OCI-LY3 (cell line): ENCODE data around the gene UGT1A5.

ENCODE experiments used
- H2AFZ ChIP-seq: fragments of 200-600, 300-600 bp; shearing (Covaris generic); 2 replicates; pipeline ENCODE4 v1.6.0; 2014; ENCODE audit warnings: antibody characterized with exemption, low read depth, low read length
- H3K27ac ChIP-seq: fragments of 200-600, 300-600 bp; sonication (generic); 2 replicates; pipeline ENCODE4 v1.5.1; 2014; ENCODE audit warnings: mild to moderate bottlenecking, low read length, moderate library complexity, mixed read lengths
- H3K27me3 ChIP-seq: fragments of 200-600, 300-600 bp; sonication (generic); 2 replicates; pipeline ENCODE4 v1.6.1; 2014; ENCODE audit warnings: low read depth, low read length, mixed read lengths
- H3K36me3 ChIP-seq: fragments of 200-600, 300-600 bp; sonication (generic); replicated peaks from 2 replicates; pipeline ENCODE3; 2014; ENCODE audit warnings: low read depth, low read length, mixed read lengths
- H3K4me1 ChIP-seq: fragments of 300-600, 200-600 bp; sonication (generic); 2 replicates; pipeline ENCODE4 v1.6.1; 2014; ENCODE audit warnings: low read length, mixed read lengths
- H3K4me2 ChIP-seq: fragments of 200-600, 300-600 bp; sonication (generic); 2 replicates; pipeline ENCODE4 v1.6.1; 2014; ENCODE audit warnings: low read length, mixed read lengths
- H3K4me3 ChIP-seq: fragments of 300-600, 200-600 bp; sonication (generic); 2 replicates; pipeline ENCODE4 v1.5.1; 2014; ENCODE audit warnings: antibody characterized with exemption, mild to moderate bottlenecking, low read length, moderate library complexity
- H3K79me2 ChIP-seq: fragments of 300-600, 200-600 bp; shearing (Covaris generic); 2 replicates; pipeline ENCODE4 v1.6.1; 2014; ENCODE audit warnings: mild to moderate bottlenecking, low read length, mixed read lengths
- H3K9ac ChIP-seq: fragments of 300-600, 200-600 bp; shearing (Covaris generic); 2 replicates; pipeline ENCODE4 v1.6.0; 2014; ENCODE audit warnings: mild to moderate bottlenecking, low read length, moderate library complexity
- H3K9me3 ChIP-seq: fragments of 200-600, 300-600 bp; shearing (Covaris generic); 2 replicates; pipeline ENCODE4 v1.6.1; 2014; ENCODE audit warnings: low read length, mixed read lengths; ENCODE audit not compliant: insufficient read depth
- H4K20me1 ChIP-seq: fragments of 200-600, 300-600 bp; sonication (generic); 2 replicates; pipeline ENCODE4 v1.6.1; 2016; ENCODE audit warnings: low read length, mixed read lengths; ENCODE audit not compliant: insufficient read depth
- CTCF ChIP-seq: fragments of 200-600, 300-600 bp; sonication (generic); IDR thresholded peaks from 2 replicates; pipeline ENCODE4 v1.5.1; 2014; ENCODE audit warnings: antibody characterized with exemption, low read length, low read depth
- EZH2phosphoT487 ChIP-seq: fragments of 200-600 bp; shearing (Covaris generic); IDR thresholded peaks from 2 replicates; pipeline ENCODE4 v1.6.1; 2018; ENCODE audit warnings: antibody characterized with exemption, mixed run types, low read depth

Gene UGT1A5

GRCh38 chr2:233816771-233817170, 104.1 kb downstream of the UGT1A5 start:
- Histone ChIP-seq H2AFZ (no peak overlapping the region), H3K4me2 (no peak overlapping the region), H3K9me3 (no peaks in the 10 kb centered on the region), H3K27me3 (no peaks in the 10 kb centered on the region), H3K79me2 (no peaks in the 10 kb centered on the region), H3K27ac (no peak overlapping the region), H3K4me3 (no peak overlapping the region), H3K36me3 (no peaks in the 10 kb centered on the region), H4K20me1 (no peaks in the 10 kb centered on the region), H3K4me1 (no peaks in the 10 kb centered on the region), H3K9ac (no peak overlapping the region)
- TF ChIP-seq CTCF (no peak), EZH2phosphoT487 (no peak)

- H2AFZ ChIP-seq: no peak overlapping the region
- H3K4me1 ChIP-seq: no peaks in the 10 kb centered on the region
- no peak for TF ChIP-seq EZH2phosphoT487
- TF ChIP-seq CTCF: no peak
- no peaks in the 10 kb centered on the region for H3K79me2 ChIP-seq
- no peak overlapping the region for H3K4me2 ChIP-seq
- H3K27me3 ChIP-seq: no peaks in the 10 kb centered on the region
- no peak overlapping the region for H3K4me3 ChIP-seq
- no peaks in the 10 kb centered on the region for H3K9me3 ChIP-seq
- no peaks in the 10 kb centered on the region for H4K20me1 ChIP-seq
- H3K36me3 ChIP-seq: no peaks in the 10 kb centered on the region
- H3K27ac ChIP-seq: no peak overlapping the region
- H3K9ac ChIP-seq: no peak overlapping the region
Measured at GRCh38 chr2:233817361-233817911, 104.7 kb downstream of the UGT1A5 start.

GRCh38 chr2:233817995-233818638, 105.4 kb downstream of the UGT1A5 start:
- Histone ChIP-seq H3K27ac (no peak overlapping the region), H3K4me1 (no peaks in the 10 kb centered on the region), H3K9me3 (no peaks in the 10 kb centered on the region), H3K79me2 (no peaks in the 10 kb centered on the region), H3K4me2 (no peak overlapping the region), H4K20me1 (no peaks in the 10 kb centered on the region), H3K9ac (no peak overlapping the region), H2AFZ (no peak overlapping the region), H3K36me3 (no peaks in the 10 kb centered on the region), H3K27me3 (no peaks in the 10 kb centered on the region), H3K4me3 (no peak overlapping the region)
- no peak for TF ChIP-seq CTCF
- no peak for TF ChIP-seq EZH2phosphoT487

GRCh38 chr2:233818639-233819621, 106.2 kb downstream of the UGT1A5 start:
- H3K9ac ChIP-seq: no peak overlapping the region
- H4K20me1 ChIP-seq: no peaks in the 10 kb centered on the region
- no peaks in the 10 kb centered on the region for H3K4me1 ChIP-seq
- no peak overlapping the region for H3K27ac ChIP-seq
- H3K79me2 ChIP-seq: no peaks in the 10 kb centered on the region
- H3K36me3 ChIP-seq: no peaks in the 10 kb centered on the region
- no peaks in the 10 kb centered on the region for H3K27me3 ChIP-seq
- no peak overlapping the region for H3K4me2 ChIP-seq
- TF ChIP-seq EZH2phosphoT487 (no peak), CTCF (no peak)
- H3K4me3 ChIP-seq: no peak overlapping the region
- H3K9me3 ChIP-seq: no peaks in the 10 kb centered on the region
- H2AFZ ChIP-seq: no peak overlapping the region
